ENCODE results near the gene RBM39. TPM values are rescaled to one million over a fixed set of nuclear protein-coding genes. Genes with fewer than 3 reads are reported as not detected.
A peak's percentile ranks its signal among the peaks of the same experiment; 100 is the strongest.

RBM39 gene
- total RNA-seq, 2 donors from 2014 or later: 276 to 332 TPM

DNA sequence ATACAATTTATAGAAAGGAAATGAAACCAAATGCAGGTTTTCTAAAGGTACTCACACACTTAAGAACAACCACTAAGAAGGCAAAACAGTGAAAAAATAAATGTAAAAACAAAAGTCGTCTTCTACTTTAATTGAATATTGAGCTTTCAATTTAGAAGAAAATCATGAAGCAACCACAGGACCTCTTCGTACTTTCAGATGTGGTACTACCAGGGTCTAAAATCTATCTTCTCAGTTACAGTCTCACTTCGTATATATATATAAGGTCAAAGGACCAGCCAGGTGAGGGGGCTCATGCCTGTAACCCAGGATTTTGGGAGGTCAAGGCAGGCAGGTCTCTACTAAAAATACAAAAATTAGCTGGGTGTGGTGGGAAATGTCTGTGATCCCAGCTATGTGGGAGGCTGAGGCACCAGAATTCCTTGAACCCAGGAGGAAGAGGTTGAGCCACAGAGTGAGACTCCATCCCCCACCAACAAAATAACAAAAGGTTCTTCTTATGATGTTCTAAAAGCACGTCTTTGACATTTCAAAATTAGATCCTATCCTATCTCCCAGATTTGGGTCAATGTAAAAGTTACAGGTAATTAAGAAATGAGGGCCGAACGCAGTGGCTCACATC is 30.4 kb downstream of the RBM39 start:
- Histone ChIP-seq H3K4me3 (ENCODE audit: low read length) (no peak overlapping the region), H3K9ac (ENCODE audit: extremely low read depth, low read length, poor library complexity, severe bottlenecking) (no peak overlapping the region), H3K36me3 (ENCODE audit: control insufficient read depth, insufficient read depth, low read length) (peaks cover 96% of the 10 kb centered on the region), H3K27ac (ENCODE audit: low read depth, low read length) (no peak overlapping the region), H3K4me1 (ENCODE audit: control insufficient read depth, insufficient read depth, low read length) (no peaks in the 10 kb centered on the region), H3K27me3 (ENCODE audit: control insufficient read depth, insufficient read depth, low read length, poor library complexity, severe bottlenecking) (no peaks in the 10 kb centered on the region), H3K9me3 (ENCODE audit: control insufficient read depth, low read length) (no peaks in the 10 kb centered on the region)
- Mint-ChIP-seq H3K36me3 (ENCODE audit: low read depth) (peaks cover 70% of the 10 kb centered on the region), H3K4me3 (no peak overlapping the region), H3K4me1 (no peaks in the 10 kb centered on the region), H3K27me3 (ENCODE audit: insufficient read depth) (no peaks in the 10 kb centered on the region), H3K9me3 (no peaks in the 10 kb centered on the region), H3K27ac (peak overlapping the region; percentile 12)
- peak; percentile 17 for DNase-seq
- WGBS, 2 experiments (ENCODE audit: insufficient coverage in 1 of 2, insufficient read length in 1 of 2): 91 to 96% methylated on average over 5 to 6 of the region's 6 CpGs
- TF ChIP-seq, protein P1, sequence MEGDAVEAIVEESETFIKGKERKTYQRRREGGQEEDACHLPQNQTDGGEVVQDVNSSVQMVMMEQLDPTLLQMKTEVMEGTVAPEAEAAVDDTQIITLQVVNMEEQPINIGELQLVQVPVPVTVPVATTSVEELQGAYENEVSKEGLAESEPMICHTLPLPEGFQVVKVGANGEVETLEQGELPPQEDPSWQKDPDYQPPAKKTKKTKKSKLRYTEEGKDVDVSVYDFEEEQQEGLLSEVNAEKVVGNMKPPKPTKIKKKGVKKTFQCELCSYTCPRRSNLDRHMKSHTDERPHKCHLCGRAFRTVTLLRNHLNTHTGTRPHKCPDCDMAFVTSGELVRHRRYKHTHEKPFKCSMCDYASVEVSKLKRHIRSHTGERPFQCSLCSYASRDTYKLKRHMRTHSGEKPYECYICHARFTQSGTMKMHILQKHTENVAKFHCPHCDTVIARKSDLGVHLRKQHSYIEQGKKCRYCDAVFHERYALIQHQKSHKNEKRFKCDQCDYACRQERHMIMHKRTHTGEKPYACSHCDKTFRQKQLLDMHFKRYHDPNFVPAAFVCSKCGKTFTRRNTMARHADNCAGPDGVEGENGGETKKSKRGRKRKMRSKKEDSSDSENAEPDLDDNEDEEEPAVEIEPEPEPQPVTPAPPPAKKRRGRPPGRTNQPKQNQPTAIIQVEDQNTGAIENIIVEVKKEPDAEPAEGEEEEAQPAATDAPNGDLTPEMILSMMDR (conservative IDR thresholded peaks at IDR 0.05): no peak

- no peaks in the 10 kb centered on the region for H3K4me1 Mint-ChIP-seq
- DNase-seq: no peak
- H3K36me3 Mint-ChIP-seq (ENCODE audit: low read depth): peaks cover 68% of the 10 kb centered on the region
- Histone ChIP-seq H3K9me3 (ENCODE audit: control insufficient read depth, low read length) (no peaks in the 10 kb centered on the region), H3K27me3 (ENCODE audit: control insufficient read depth, insufficient read depth, low read length, poor library complexity, severe bottlenecking) (no peaks in the 10 kb centered on the region), H3K27ac (ENCODE audit: low read depth, low read length) (no peak overlapping the region), H3K4me3 (ENCODE audit: low read length) (no peak overlapping the region), H3K4me1 (ENCODE audit: control insufficient read depth, insufficient read depth, low read length) (no peaks in the 10 kb centered on the region), H3K9ac (ENCODE audit: extremely low read depth, low read length, poor library complexity, severe bottlenecking) (no peak overlapping the region), H3K36me3 (ENCODE audit: control insufficient read depth, insufficient read depth, low read length) (peaks cover 96% of the 10 kb centered on the region)
- H3K27ac Mint-ChIP-seq: peak overlapping the region; percentile 12
- TF ChIP-seq, protein P1 (conservative IDR thresholded peaks at IDR 0.05): no peak
- H3K4me3 Mint-ChIP-seq: no peak overlapping the region
- H3K27me3 Mint-ChIP-seq (ENCODE audit: insufficient read depth): no peaks in the 10 kb centered on the region
- whole genome bisulfite sequencing, 2 experiments (ENCODE audit: insufficient coverage in 1 of 2, insufficient read length in 1 of 2): 95 to 100% methylated on average over 3 to 6 of the region's 6 CpGs
- no peaks in the 10 kb centered on the region for H3K9me3 Mint-ChIP-seq
These were observed 31.0 kb downstream of the RBM39 start for GRCh38 chr20:35710884-35711587.

DNA sequence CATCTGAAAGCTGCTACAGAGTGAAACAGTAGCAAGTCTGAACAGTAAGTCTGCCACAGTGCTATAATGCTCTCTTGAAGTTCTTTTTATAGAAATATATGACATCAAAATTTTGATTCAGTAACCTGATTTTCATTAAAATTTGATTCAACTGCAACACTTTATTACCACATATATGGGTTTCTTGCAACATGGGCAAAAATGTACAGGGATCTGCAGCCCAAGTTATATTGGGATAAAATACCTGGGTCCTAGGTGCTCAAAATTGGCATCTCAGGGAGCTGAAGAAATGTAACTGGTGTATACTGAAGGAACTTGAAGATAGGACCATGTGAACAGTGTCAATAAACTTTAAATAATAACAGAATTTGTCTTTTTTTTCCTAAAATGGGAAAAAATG is 32.0 kb downstream of the RBM39 start:
- no peak overlapping the region for H3K4me3 ChIP-seq (ENCODE audit: low read length)
- H3K36me3 Mint-ChIP-seq (ENCODE audit: low read depth): peaks cover 68% of the 10 kb centered on the region
- H3K36me3 ChIP-seq (ENCODE audit: control insufficient read depth, insufficient read depth, low read length): peaks cover 96% of the 10 kb centered on the region
- H3K4me1 ChIP-seq (ENCODE audit: control insufficient read depth, insufficient read depth, low read length): no peaks in the 10 kb centered on the region
- TF ChIP-seq, protein P1 (conservative IDR thresholded peaks at IDR 0.05): no peak
- H3K4me3 Mint-ChIP-seq: no peak overlapping the region
- H3K9me3 ChIP-seq (ENCODE audit: control insufficient read depth, low read length): no peaks in the 10 kb centered on the region
- no peak overlapping the region for H3K27ac ChIP-seq (ENCODE audit: low read depth, low read length)
- no peaks in the 10 kb centered on the region for H3K27me3 Mint-ChIP-seq (ENCODE audit: insufficient read depth)
- no peak for DNase-seq
- no peak overlapping the region for H3K27ac Mint-ChIP-seq
- no peak overlapping the region for H3K9ac ChIP-seq (ENCODE audit: extremely low read depth, low read length, poor library complexity, severe bottlenecking)
- H3K27me3 ChIP-seq (ENCODE audit: control insufficient read depth, insufficient read depth, low read length, poor library complexity, severe bottlenecking): no peaks in the 10 kb centered on the region
- no peaks in the 10 kb centered on the region for H3K9me3 Mint-ChIP-seq
- no peaks in the 10 kb centered on the region for H3K4me1 Mint-ChIP-seq

Data from endodermal cell (in vitro differentiated cells).